Measurements from ENCODE around the gene HYAL3.

DNA sequence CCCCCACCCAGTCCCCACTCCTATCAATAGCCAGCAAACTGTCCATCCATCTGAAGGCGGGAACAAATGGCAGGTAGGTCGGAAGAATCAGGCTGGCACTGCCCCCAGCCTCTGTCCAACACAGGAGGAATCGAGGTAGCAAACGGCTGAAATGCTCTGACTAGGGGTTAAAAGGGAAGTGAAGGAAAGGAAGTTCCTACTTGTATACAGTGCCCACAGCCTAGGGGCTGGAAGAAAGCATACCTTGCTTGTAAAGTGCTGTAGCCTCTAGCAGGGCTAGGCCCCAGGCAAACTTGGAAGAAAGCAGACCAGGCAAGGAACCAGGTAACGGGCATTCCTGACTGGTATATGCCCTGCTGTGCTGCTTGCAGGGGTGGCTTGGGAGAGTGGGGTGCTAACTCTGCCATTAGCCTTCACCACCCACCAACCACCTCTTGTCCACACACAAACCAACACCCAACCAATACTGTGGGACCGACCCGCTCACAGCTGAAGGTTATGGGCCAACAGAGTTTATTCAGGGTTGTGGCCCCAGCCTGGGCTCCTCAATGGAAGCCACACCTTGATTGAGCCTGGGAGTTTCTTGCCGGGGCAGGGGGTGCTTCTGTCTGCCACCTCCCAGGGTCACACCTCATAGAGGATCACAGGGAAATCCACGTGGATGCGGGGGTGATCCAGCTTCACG is 26.4 kb upstream of the HYAL3 start:
- TF ChIP-seq, protein P1, sequence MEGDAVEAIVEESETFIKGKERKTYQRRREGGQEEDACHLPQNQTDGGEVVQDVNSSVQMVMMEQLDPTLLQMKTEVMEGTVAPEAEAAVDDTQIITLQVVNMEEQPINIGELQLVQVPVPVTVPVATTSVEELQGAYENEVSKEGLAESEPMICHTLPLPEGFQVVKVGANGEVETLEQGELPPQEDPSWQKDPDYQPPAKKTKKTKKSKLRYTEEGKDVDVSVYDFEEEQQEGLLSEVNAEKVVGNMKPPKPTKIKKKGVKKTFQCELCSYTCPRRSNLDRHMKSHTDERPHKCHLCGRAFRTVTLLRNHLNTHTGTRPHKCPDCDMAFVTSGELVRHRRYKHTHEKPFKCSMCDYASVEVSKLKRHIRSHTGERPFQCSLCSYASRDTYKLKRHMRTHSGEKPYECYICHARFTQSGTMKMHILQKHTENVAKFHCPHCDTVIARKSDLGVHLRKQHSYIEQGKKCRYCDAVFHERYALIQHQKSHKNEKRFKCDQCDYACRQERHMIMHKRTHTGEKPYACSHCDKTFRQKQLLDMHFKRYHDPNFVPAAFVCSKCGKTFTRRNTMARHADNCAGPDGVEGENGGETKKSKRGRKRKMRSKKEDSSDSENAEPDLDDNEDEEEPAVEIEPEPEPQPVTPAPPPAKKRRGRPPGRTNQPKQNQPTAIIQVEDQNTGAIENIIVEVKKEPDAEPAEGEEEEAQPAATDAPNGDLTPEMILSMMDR (IDR thresholded peaks at IDR 0.05; ENCODE audit: low read depth, low read length, poor library complexity, severe bottlenecking): no peak
- TF ChIP-seq EZH2phosphoT487 (IDR thresholded peaks at IDR 0.05; ENCODE audit: borderline replicate concordance, low read length): no peak
